ENCODE measurements around the gene SMC3. TPM values are rescaled to one million over a fixed set of nuclear protein-coding genes. Genes with fewer than 3 reads are reported as not detected.
"Not testable (repeated sequence)": the region's sequence is repeated elsewhere in the genome, so short reads cannot be mapped to it uniquely, and the experiment has no call there.

Gene SMC3
- total RNA-seq, 1 experiment from 2014 or later, result 31.3 TPM

GRCh38 chr10:110620398-110620719, 52.9 kb downstream of the SMC3 start:
- no peak for DNase-seq
- Mint-ChIP-seq H3K36me3 (ENCODE audit: insufficient read depth, unreplicated experiment) (no peaks in the 10 kb centered on the region), H3K4me1 (ENCODE audit: low read depth, unreplicated experiment) (no peaks in the 10 kb centered on the region), H3K9me3 (ENCODE audit: low read depth, unreplicated experiment) (no peaks in the 10 kb centered on the region), H3K4me3 (ENCODE audit: low read depth, unreplicated experiment) (no peak overlapping the region), H3K27me3 (ENCODE audit: unreplicated experiment) (no peaks in the 10 kb centered on the region), H3K27ac (ENCODE audit: unreplicated experiment) (no peak overlapping the region)
- no peak for TF ChIP-seq CTCF (IDR thresholded peaks at IDR 0.05; ENCODE audit: unreplicated experiment)
- intact Hi-C loops (cut with micrococcal nuclease; ENCODE audit: unreplicated experiment), result no loop called here
- CTCF ChIA-PET, result no interaction called here
- no TSS peak for BruUV-seq (replicated peaks)

GRCh38 chr10:110623316-110623715, 55.8 kb downstream of the SMC3 start:
- H3K36me3 Mint-ChIP-seq (ENCODE audit: insufficient read depth, unreplicated experiment), result not testable (repeated sequence)

DNA sequence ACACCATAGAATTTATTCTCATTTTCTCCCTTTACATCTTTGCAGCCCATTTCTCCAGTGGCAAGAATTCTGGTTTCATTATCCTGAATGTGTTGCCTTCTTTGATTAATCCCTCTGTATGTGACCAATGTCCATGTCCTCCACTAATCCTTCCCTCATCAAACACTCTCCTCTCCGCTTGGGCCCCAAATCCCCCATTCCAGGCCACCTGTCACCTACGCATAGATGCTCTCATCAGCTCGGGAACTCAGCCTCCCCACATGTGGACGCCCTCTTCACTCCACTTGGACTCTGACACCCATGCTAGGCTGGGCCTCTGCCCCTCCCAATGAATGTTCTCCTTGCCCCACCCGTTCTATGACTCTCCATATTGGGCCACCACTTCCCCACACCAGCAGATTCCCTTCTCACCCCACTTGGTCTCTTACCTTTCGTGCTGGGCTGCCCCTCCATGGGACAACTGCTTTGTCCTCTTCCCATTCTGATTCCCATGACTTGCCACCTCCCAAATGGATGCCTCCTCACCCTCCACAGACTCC, 57.9 kb downstream of the SMC3 start:
- no peak for TF ChIP-seq CTCF (IDR thresholded peaks at IDR 0.05; ENCODE audit: unreplicated experiment)
- Mint-ChIP-seq H3K27ac (ENCODE audit: unreplicated experiment) (no peak overlapping the region), H3K4me3 (ENCODE audit: low read depth, unreplicated experiment) (no peak overlapping the region), H3K36me3 (ENCODE audit: insufficient read depth, unreplicated experiment) (no peaks in the 10 kb centered on the region), H3K9me3 (ENCODE audit: low read depth, unreplicated experiment) (no peaks in the 10 kb centered on the region), H3K27me3 (ENCODE audit: unreplicated experiment) (no peaks in the 10 kb centered on the region), H3K4me1 (ENCODE audit: low read depth, unreplicated experiment) (peaks cover 12% of the 10 kb centered on the region)
- BruUV-seq (replicated peaks), result no TSS peak
- intact Hi-C loops (cut with micrococcal nuclease; ENCODE audit: unreplicated experiment), result no loop called here
- CTCF ChIA-PET, result no interaction called here
- DNase-seq, result no peak

More at GRCh38 chr10:110623316-110623715, 55.8 kb downstream of the SMC3 start:
- H3K27ac Mint-ChIP-seq (ENCODE audit: unreplicated experiment); H3K27me3 Mint-ChIP-seq (ENCODE audit: unreplicated experiment); BruUV-seq (replicated peaks); DNase-seq; CTCF ChIA-PET; H3K9me3 Mint-ChIP-seq (ENCODE audit: low read depth, unreplicated experiment); H3K4me3 Mint-ChIP-seq (ENCODE audit: low read depth, unreplicated experiment); H3K4me1 Mint-ChIP-seq (ENCODE audit: low read depth, unreplicated experiment); intact Hi-C loops (cut with micrococcal nuclease; ENCODE audit: unreplicated experiment): not testable (repeated sequence)

GRCh38 chr10:110625951-110626855, 58.7 kb downstream of the SMC3 start:
- Mint-ChIP-seq H3K27me3 (ENCODE audit: unreplicated experiment) (no peaks in the 10 kb centered on the region), H3K27ac (ENCODE audit: unreplicated experiment) (no peak overlapping the region), H3K36me3 (ENCODE audit: insufficient read depth, unreplicated experiment) (no peaks in the 10 kb centered on the region), H3K9me3 (ENCODE audit: low read depth, unreplicated experiment) (no peaks in the 10 kb centered on the region), H3K4me3 (ENCODE audit: low read depth, unreplicated experiment) (no peak overlapping the region), H3K4me1 (ENCODE audit: low read depth, unreplicated experiment) (peaks cover 12% of the 10 kb centered on the region)
- intact Hi-C loops (cut with micrococcal nuclease; ENCODE audit: unreplicated experiment), result no loop called here
- TF ChIP-seq CTCF (IDR thresholded peaks at IDR 0.05; ENCODE audit: unreplicated experiment), result no peak
- CTCF ChIA-PET, result no interaction called here
- DNase-seq, result no peak
- no TSS peak for BruUV-seq (replicated peaks)

DNA sequence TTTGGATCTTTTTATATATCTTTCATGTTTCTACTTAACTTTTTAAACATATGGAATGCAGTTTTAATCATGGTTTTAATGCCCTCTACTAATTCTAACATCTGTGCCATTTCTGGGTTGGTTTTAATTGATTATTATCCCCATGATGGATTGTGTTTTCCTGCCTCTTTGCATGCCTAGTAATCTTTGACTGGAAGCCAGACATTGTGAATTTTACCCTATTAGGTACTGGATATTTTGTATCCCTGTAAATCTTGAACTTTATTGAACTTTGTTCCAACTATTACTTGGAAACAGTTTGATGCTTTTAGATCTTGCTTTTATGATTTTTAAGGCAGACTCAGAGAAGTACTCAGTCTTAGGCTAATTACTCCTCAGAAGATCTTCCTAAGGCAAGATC, 60.7 kb downstream of the SMC3 start:
- no peak overlapping the region for H3K27ac Mint-ChIP-seq (ENCODE audit: unreplicated experiment)
- H3K36me3 Mint-ChIP-seq (ENCODE audit: insufficient read depth, unreplicated experiment), result no peaks in the 10 kb centered on the region
- H3K9me3 Mint-ChIP-seq (ENCODE audit: low read depth, unreplicated experiment), result no peaks in the 10 kb centered on the region
- no peak for TF ChIP-seq CTCF (IDR thresholded peaks at IDR 0.05; ENCODE audit: unreplicated experiment)
- CTCF ChIA-PET, result no interaction called here
- intact Hi-C loops (cut with micrococcal nuclease; ENCODE audit: unreplicated experiment), result no loop called here
- no peak overlapping the region for H3K4me3 Mint-ChIP-seq (ENCODE audit: low read depth, unreplicated experiment)
- no peak for DNase-seq
- no peaks in the 10 kb centered on the region for H3K27me3 Mint-ChIP-seq (ENCODE audit: unreplicated experiment)
- peaks cover 12% of the 10 kb centered on the region for H3K4me1 Mint-ChIP-seq (ENCODE audit: low read depth, unreplicated experiment)
- BruUV-seq (replicated peaks), result no TSS peak
